Measurements from ENCODE around the gene SLC2A2.

GRCh38 chr3:170966495-170966894 lies 60.0 kb downstream of the SLC2A2 start:
- TF ChIP-seq CTCF (IDR thresholded peaks at IDR 0.05) (no peak), POLR2A (IDR thresholded peaks at IDR 0.05) (no peak)

All from heart left ventricle (tissue), 13 donors.